Tibial nerve (tissue), 4 donors: ENCODE data around the gene RIPK3. TPM values are rescaled to one million over a fixed set of nuclear protein-coding genes. Genes with fewer than 3 reads are reported as not detected.
A peak's percentile ranks its signal among the peaks of the same experiment; 100 is the strongest.

Source experiments
- DNase-seq, 2 donors: peaks; one replicate each; pipeline ENCODE4 v3.0.0-alpha.2; 2019; ENCODE audit warnings: low spot score in 2 of 2
- H3K27ac ChIP-seq, 4 donors: fragments of 200-600 bp; sonication (generic) in 3 of 4; one replicate each; pipeline ENCODE4 v1.5.1; 2017 to 2019; ENCODE audit warnings: mild to moderate bottlenecking in 1 of 4
- H3K27me3 ChIP-seq, 2 donors: fragments of 200-600 bp; sonication (generic) in 1 of 2; one replicate each; pipeline versions ENCODE4 v1.5.1 to v1.6.0; 2017 to 2019
- H3K36me3 ChIP-seq, 3 donors: fragments of 200-600 bp; sonication (generic); one replicate each; pipeline ENCODE4 v1.5.1; 2018 to 2019
- H3K4me1 ChIP-seq, 4 donors: fragments of 200-600 bp; sonication (generic) in 3 of 4; one replicate each; pipeline ENCODE4 v1.5.1; 2017 to 2019
- H3K4me3 ChIP-seq, 4 donors: fragments of 200-600 bp; sonication (generic) in 3 of 4; one replicate each; pipeline ENCODE4 v1.5.1; 2017 to 2019; ENCODE audit warnings: mild to moderate bottlenecking in 1 of 4, moderate library complexity in 1 of 4
- H3K9me3 ChIP-seq, 4 donors: fragments of 200-600 bp; sonication (generic) in 3 of 4; one replicate each; pipeline ENCODE4 v1.5.1; 2017 to 2019
- CTCF ChIP-seq, 5 experiments: fragments of 200-600 bp in 3 of 5; fragments of 450-650 bp in 2 of 5; sonication (generic) in 3 of 5; IDR thresholded peaks; one replicate each; pipeline ENCODE4 v1.5.1; 2016 to 2019; ENCODE audit warnings: antibody characterized with exemption in 5 of 5, mild to moderate bottlenecking in 3 of 5, moderate library complexity in 2 of 5
- EP300 ChIP-seq, 2 donors: sonication (generic); formaldehyde crosslinking; IDR thresholded peaks; one replicate each; pipeline ENCODE4 v1.6.1; 2017; ENCODE audit warnings: antibody characterized with exemption in 2 of 2, mild to moderate bottlenecking in 1 of 2
- POLR2A ChIP-seq, 2 donors: fragments of 450-650 bp; IDR thresholded peaks; one replicate each; pipeline ENCODE4 v1.6.1; 2017; ENCODE audit warnings: antibody characterized with exemption in 2 of 2, mild to moderate bottlenecking in 2 of 2, moderate library complexity in 2 of 2
- WGBS, 2 donors: methylation state at CpG; one replicate each; pipeline ENCODE4 v1.1.5; 2018; 5-methylcytosine and 5-hydroxymethylcytosine counted together
- total RNA-seq, 4 donors: library from RNA; depleted of rRNA; stranded (reverse); fragments of >200 nt; gene quantifications; one replicate each; pipeline ENCODE4 v1.1.0, GENCODE V29; 2016

RIPK3 gene
- total RNA-seq, 4 donors from 2014 or later: 4.0 to 9.6 (median 9.0) TPM

- Histone ChIP-seq H3K36me3 (peaks cover 0 to 23% (median 0%) of the 10 kb centered on the region in 3 donors), H3K9me3 (no peaks in the 10 kb centered on the region), H3K4me3 (peak overlapping the region; percentile 45 to 63 (median 52)), H3K27ac (peak overlapping the region; percentile 86 to 94 (median 90)), H3K4me1 (peaks cover 0 to 51% (median 11%) of the 10 kb centered on the region in 4 donors), H3K27me3 (no peaks in the 10 kb centered on the region)
- peak; percentile 25 to 39 for DNase-seq
- WGBS, 2 donors: 11 to 14% methylated on average over 10 to 22 of the region's 52 CpGs
- TF ChIP-seq EP300 (IDR thresholded peaks at IDR 0.05): no peak
- TF ChIP-seq POLR2A (IDR thresholded peaks at IDR 0.05): peak in 1 of 2 donors; percentile 45
- peak in 1 of 5 experiments; percentile 8 for TF ChIP-seq CTCF (IDR thresholded peaks at IDR 0.05)
Observed at GRCh38 chr14:24368562-24369252, 28.9 kb upstream of the RIPK3 start.

- H3K36me3 ChIP-seq: peaks cover 0 to 17% (median 0%) of the 10 kb centered on the region in 3 donors
- peak overlapping the region; percentile 45 to 63 (median 52) for H3K4me3 ChIP-seq
- peaks cover 0 to 51% (median 11%) of the 10 kb centered on the region in 4 donors for H3K4me1 ChIP-seq
- no peaks in the 10 kb centered on the region for H3K9me3 ChIP-seq
- peak overlapping the region; percentile 86 to 94 (median 90) for H3K27ac ChIP-seq
- no peak for TF ChIP-seq POLR2A (IDR thresholded peaks at IDR 0.05)
- no peak for TF ChIP-seq EP300 (IDR thresholded peaks at IDR 0.05)
- no peak for TF ChIP-seq CTCF (IDR thresholded peaks at IDR 0.05)
- no peak for DNase-seq
- H3K27me3 ChIP-seq: no peaks in the 10 kb centered on the region
- 2 to 3% methylated on average over 14 to 15 of the region's 15 CpGs for WGBS, 2 donors
Observed at GRCh38 chr14:24368212-24368561, 28.4 kb upstream of the RIPK3 start.

DNA sequence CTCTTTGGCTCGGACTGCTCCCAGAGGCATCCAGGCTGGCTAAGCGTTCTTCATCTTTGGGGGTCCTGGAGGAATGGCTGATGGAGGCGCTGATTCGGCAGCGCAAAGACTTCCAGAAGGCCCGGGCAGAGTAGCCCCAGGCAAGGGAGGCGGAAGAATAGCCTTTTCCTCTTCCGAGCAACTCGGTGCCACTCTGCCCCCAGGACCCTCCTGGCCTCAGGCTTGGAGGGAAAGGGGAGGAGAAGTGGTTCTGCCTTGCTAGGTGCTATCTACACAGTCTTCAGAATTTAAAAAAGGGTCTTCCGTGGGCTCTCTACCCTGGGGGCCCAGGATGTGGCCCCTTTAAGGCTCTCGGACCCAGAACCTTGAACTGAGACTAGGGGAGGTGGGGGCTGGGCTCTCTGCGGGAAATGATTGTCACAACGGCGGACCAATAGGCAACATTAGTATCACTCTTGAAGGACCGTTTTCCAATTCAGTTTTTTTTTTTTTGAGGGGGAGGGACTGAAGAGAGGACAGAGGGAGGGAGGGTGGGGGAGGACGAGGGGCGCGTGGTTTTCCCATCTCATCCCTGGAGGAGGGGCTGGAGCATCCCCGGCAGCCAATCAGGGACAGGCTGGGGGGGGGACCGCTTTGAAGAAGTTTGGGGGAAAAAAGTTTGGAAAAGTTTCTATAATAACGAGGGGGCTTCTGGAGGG lies 27.9 kb upstream of the RIPK3 start, which contains the start of gene NFATC4:
Gene NFATC4 (plus strand): TSS at position 671 of the 698 bp plus-strand sequence. CDS start 157 bp downstream, outside the sequence.
- Histone ChIP-seq H3K4me3 (peak within 1 kb of the TSS; percentile 45 to 63 (median 52)), H3K4me1 (peaks cover 0 to 51% (median 11%) of the 10 kb centered on the region in 4 donors), H3K36me3 (peaks cover 0 to 12% (median 0%) of the 10 kb centered on the region in 3 donors), H3K27me3 (no peaks in the 10 kb centered on the region), H3K27ac (peak within 1 kb of the TSS; percentile 86 to 94 (median 90)), H3K9me3 (no peaks in the 10 kb centered on the region)
- TF ChIP-seq CTCF (IDR thresholded peaks at IDR 0.05) (no peak), POLR2A (IDR thresholded peaks at IDR 0.05) (peak in 1 of 2 donors; percentile 18), EP300 (IDR thresholded peaks at IDR 0.05) (peak in 1 of 2 donors; percentile 35)
- WGBS, 2 donors: 1 to 7% methylated on average over 18 to 21 of the region's 21 CpGs
- DNase-seq: peak; percentile 63 to 91

GRCh38 chr14:24366721-24367513 lies 27.1 kb upstream of the RIPK3 start:
- Histone ChIP-seq H3K27me3 (no peaks in the 10 kb centered on the region), H3K36me3 (peaks cover 0 to 5% (median 0%) of the 10 kb centered on the region in 3 donors), H3K27ac (peak overlapping the region; percentile 86 to 94 (median 90)), H3K9me3 (no peaks in the 10 kb centered on the region), H3K4me1 (peaks cover 0 to 51% (median 11%) of the 10 kb centered on the region in 4 donors), H3K4me3 (peak overlapping the region; percentile 45 to 63 (median 52))
- peak in 1 of 2 donors; percentile 48 for TF ChIP-seq EP300 (IDR thresholded peaks at IDR 0.05)
- no peak for TF ChIP-seq CTCF (IDR thresholded peaks at IDR 0.05)
- peak; percentile 55 to 70 for TF ChIP-seq POLR2A (IDR thresholded peaks at IDR 0.05)
- WGBS, 2 donors: 0 to 2% methylated on average over 34 to 40 of the region's 40 CpGs
- DNase-seq: peak; percentile 80 to 84
